ENCODE data around the gene FAAP100. TPM values are rescaled to one million over a fixed set of nuclear protein-coding genes. Genes with fewer than 3 reads are reported as not detected.

The FAAP100 gene
- total RNA-seq, 1 experiment from 2014 or later, result 34.0 TPM

- H2AFZ ChIP-seq, result no peak overlapping the region
- H3K4me2 ChIP-seq, result no peak overlapping the region
- H3K27ac ChIP-seq, result no peak overlapping the region
- no peaks in the 10 kb centered on the region for H3K9me2 ChIP-seq (ENCODE audit: insufficient read depth)
- ChIA-PET CTCF (interaction anchor here (0.7 kb wide), 1 partner anchor 56 kb away, joined by 3 read pairs; no protein-coding TSS in a partner anchor), POLR2A (ENCODE audit: unreplicated experiment) (interaction anchor here (0.6 kb wide), 1 partner anchor 303 kb away, joined by 3 read pairs; the partner anchor contains the start of gene NDUFAF8)
- H3K36me3 ChIP-seq (ENCODE audit: low read depth), result no peaks in the 10 kb centered on the region
- no peaks in the 10 kb centered on the region for H3K4me1 ChIP-seq (replicated peaks; ENCODE audit: insufficient read depth)
- no peak for DNase-seq
- TF ChIP-seq CTCF (conservative IDR thresholded peaks at IDR 0.05) (no peak), EZH2 (IDR thresholded peaks at IDR 0.05; ENCODE audit: low read depth) (no peak)
- intact Hi-C loops (cut with micrococcal nuclease; ENCODE audit: unreplicated experiment), result no loop called here
- H3K27me3 ChIP-seq (ENCODE audit: insufficient read depth, low read depth), result no peaks in the 10 kb centered on the region
- no peaks in the 10 kb centered on the region for H4K20me1 ChIP-seq (ENCODE audit: insufficient read depth)
- H3F3A ChIP-seq (ENCODE audit: insufficient read depth, low read depth), result no peaks in the 10 kb centered on the region
- no peaks in the 10 kb centered on the region for H3K79me2 ChIP-seq (ENCODE audit: low read depth)
- no peak overlapping the region for H3K4me3 ChIP-seq
- H3K9me3 ChIP-seq (ENCODE audit: insufficient read depth, low read depth), result no peaks in the 10 kb centered on the region
- BruUV-seq (replicated peaks), result no TSS peak
Measured at GRCh38 chr17:81542431-81543338, 9.5 kb downstream of the FAAP100 start.

GRCh38 chr17:81541123-81541522, 11.0 kb downstream of the FAAP100 start:
- CTCF ChIA-PET, result no interaction called here
- DNase-seq, result no peak
- POLR2A ChIA-PET (ENCODE audit: unreplicated experiment), result no interaction called here
- no peaks in the 10 kb centered on the region for H3F3A ChIP-seq (ENCODE audit: insufficient read depth, low read depth)
- no peaks in the 10 kb centered on the region for H3K36me3 ChIP-seq (ENCODE audit: low read depth)
- H3K9me2 ChIP-seq (ENCODE audit: insufficient read depth), result no peaks in the 10 kb centered on the region
- no peaks in the 10 kb centered on the region for H3K9me3 ChIP-seq (ENCODE audit: insufficient read depth, low read depth)
- H3K4me1 ChIP-seq (replicated peaks; ENCODE audit: insufficient read depth), result no peaks in the 10 kb centered on the region
- no peaks in the 10 kb centered on the region for H4K20me1 ChIP-seq (ENCODE audit: insufficient read depth)
- H3K27ac ChIP-seq, result no peak overlapping the region
- TF ChIP-seq CTCF (conservative IDR thresholded peaks at IDR 0.05), result no peak
- no peak for TF ChIP-seq EZH2 (IDR thresholded peaks at IDR 0.05; ENCODE audit: low read depth)
- H3K79me2 ChIP-seq (ENCODE audit: low read depth), result no peaks in the 10 kb centered on the region
- intact Hi-C loops (cut with micrococcal nuclease; ENCODE audit: unreplicated experiment), result no loop called here
- H3K27me3 ChIP-seq (ENCODE audit: insufficient read depth, low read depth), result no peaks in the 10 kb centered on the region
- BruUV-seq (replicated peaks), result no TSS peak
- no peak overlapping the region for H3K4me2 ChIP-seq
- no peak overlapping the region for H3K4me3 ChIP-seq
- no peak overlapping the region for H2AFZ ChIP-seq

- no peak overlapping the region for H3K4me3 ChIP-seq
- no peak overlapping the region for H2AFZ ChIP-seq
- no peaks in the 10 kb centered on the region for H3K4me1 ChIP-seq (replicated peaks; ENCODE audit: insufficient read depth)
- intact Hi-C loops (cut with micrococcal nuclease; ENCODE audit: unreplicated experiment), result no loop called here
- POLR2A ChIA-PET (ENCODE audit: unreplicated experiment), result no interaction called here
- H3K27me3 ChIP-seq (ENCODE audit: insufficient read depth, low read depth), result no peaks in the 10 kb centered on the region
- H3F3A ChIP-seq (ENCODE audit: insufficient read depth, low read depth), result no peaks in the 10 kb centered on the region
- BruUV-seq (replicated peaks), result no TSS peak
- no peak for DNase-seq
- CTCF ChIA-PET, result no interaction called here
- TF ChIP-seq CTCF (conservative IDR thresholded peaks at IDR 0.05) (no peak), EZH2 (IDR thresholded peaks at IDR 0.05; ENCODE audit: low read depth) (no peak)
- H4K20me1 ChIP-seq (ENCODE audit: insufficient read depth), result no peaks in the 10 kb centered on the region
- H3K27ac ChIP-seq, result no peak overlapping the region
- H3K79me2 ChIP-seq (ENCODE audit: low read depth), result no peaks in the 10 kb centered on the region
- H3K9me2 ChIP-seq (ENCODE audit: insufficient read depth), result no peaks in the 10 kb centered on the region
- no peak overlapping the region for H3K4me2 ChIP-seq
- no peaks in the 10 kb centered on the region for H3K9me3 ChIP-seq (ENCODE audit: insufficient read depth, low read depth)
- no peaks in the 10 kb centered on the region for H3K36me3 ChIP-seq (ENCODE audit: low read depth)
Measured at GRCh38 chr17:81540676-81541027, 11.5 kb downstream of the FAAP100 start.
